Left ventricle myocardium inferior (tissue), 1 donor: ENCODE results near the gene PLD2. TPM values are rescaled to one million over a fixed set of nuclear protein-coding genes. Genes with fewer than 3 reads are reported as not detected.
A peak's percentile ranks its signal among the peaks of the same experiment; 100 is the strongest.

Source experiments
- DNase-seq: peaks from one replicate; pipeline ENCODE4 v3.0.0-alpha.2; 2020
- H3K27ac ChIP-seq: fragments of 200-600 bp; replicated peaks from 2 replicates; pipeline ENCODE4 v1.8.0; 2021
- H3K27me3 ChIP-seq: fragments of 200-600 bp; 2 replicates; pipeline ENCODE4 v1.8.0; 2021; ENCODE audit warnings: low read depth
- H3K36me3 ChIP-seq: fragments of 200-600 bp; 2 replicates; pipeline ENCODE4 v1.8.0; 2021
- H3K4me1 ChIP-seq: fragments of 200-600 bp; 2 replicates; pipeline ENCODE4 v1.8.0; 2021
- H3K4me3 ChIP-seq: fragments of 200-600 bp; 2 replicates; pipeline ENCODE4 v1.8.0; 2021; ENCODE audit warnings: mild to moderate bottlenecking, moderate library complexity
- H3K9me3 ChIP-seq: fragments of 200-600 bp; replicated peaks from 2 replicates; pipeline ENCODE4 v1.8.0; 2021
- intact Hi-C: fragments of 100-400 bp; cut with micrococcal nuclease; formaldehyde crosslinking; loops from one replicate; pipeline ENCODE4 v1.11.0; 2022
- total RNA-seq: library from RNA; stranded (reverse); fragmentation: NEBNext Ultra II Directional; extraction: Animal tissue kit (Norgen Biotek cat#: 25700); gene quantifications from one replicate; pipeline ENCODE4 v1.2.1, GENCODE V29; 2021
- TF ChIP-seq, protein P1 (sequence below): fragments of 200-600 bp; IDR thresholded peaks from 2 replicates; pipeline ENCODE4 v1.8.0; 2021; ENCODE audit warnings: antibody characterized with exemption, mild to moderate bottlenecking, borderline replicate concordance
- donor health status: DM: no; HTN: yes; CAD: no; lungs with severe emphysema.

Gene PLD2
- total RNA-seq, 1 donor from 2014 or later, result 11.2 TPM

DNA sequence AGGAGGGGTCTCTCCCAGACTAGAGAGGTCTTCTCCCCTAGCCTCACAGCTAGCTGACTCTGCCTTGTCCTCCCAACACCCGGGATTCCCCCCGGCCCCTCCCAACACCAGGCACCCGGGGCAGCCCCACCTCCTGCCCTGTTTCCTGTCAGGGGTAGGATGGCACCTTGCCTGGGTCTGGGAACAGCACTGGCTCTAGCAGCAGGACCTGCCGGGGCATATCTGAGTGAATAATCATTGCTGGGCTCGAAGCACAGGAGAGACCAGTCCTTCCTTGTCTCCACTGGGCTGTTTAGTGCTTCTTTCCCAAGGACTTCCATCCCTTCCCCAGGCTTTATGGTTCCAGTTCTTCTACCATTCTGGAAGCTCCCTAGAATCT lies 51.9 kb downstream of the PLD2 start:
- no peaks in the 10 kb centered on the region for H3K9me3 ChIP-seq
- peak overlapping the region; percentile 89 for H3K27ac ChIP-seq
- TF ChIP-seq, protein P1, sequence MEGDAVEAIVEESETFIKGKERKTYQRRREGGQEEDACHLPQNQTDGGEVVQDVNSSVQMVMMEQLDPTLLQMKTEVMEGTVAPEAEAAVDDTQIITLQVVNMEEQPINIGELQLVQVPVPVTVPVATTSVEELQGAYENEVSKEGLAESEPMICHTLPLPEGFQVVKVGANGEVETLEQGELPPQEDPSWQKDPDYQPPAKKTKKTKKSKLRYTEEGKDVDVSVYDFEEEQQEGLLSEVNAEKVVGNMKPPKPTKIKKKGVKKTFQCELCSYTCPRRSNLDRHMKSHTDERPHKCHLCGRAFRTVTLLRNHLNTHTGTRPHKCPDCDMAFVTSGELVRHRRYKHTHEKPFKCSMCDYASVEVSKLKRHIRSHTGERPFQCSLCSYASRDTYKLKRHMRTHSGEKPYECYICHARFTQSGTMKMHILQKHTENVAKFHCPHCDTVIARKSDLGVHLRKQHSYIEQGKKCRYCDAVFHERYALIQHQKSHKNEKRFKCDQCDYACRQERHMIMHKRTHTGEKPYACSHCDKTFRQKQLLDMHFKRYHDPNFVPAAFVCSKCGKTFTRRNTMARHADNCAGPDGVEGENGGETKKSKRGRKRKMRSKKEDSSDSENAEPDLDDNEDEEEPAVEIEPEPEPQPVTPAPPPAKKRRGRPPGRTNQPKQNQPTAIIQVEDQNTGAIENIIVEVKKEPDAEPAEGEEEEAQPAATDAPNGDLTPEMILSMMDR, result no peak
- peak overlapping the region; percentile 40 for H3K4me3 ChIP-seq
- intact Hi-C loops, result no loop called here
- no peaks in the 10 kb centered on the region for H3K27me3 ChIP-seq
- H3K36me3 ChIP-seq, result peaks cover 9% of the 10 kb centered on the region
- H3K4me1 ChIP-seq, result peaks cover 63% of the 10 kb centered on the region
- DNase-seq, result peak; percentile 63

DNA sequence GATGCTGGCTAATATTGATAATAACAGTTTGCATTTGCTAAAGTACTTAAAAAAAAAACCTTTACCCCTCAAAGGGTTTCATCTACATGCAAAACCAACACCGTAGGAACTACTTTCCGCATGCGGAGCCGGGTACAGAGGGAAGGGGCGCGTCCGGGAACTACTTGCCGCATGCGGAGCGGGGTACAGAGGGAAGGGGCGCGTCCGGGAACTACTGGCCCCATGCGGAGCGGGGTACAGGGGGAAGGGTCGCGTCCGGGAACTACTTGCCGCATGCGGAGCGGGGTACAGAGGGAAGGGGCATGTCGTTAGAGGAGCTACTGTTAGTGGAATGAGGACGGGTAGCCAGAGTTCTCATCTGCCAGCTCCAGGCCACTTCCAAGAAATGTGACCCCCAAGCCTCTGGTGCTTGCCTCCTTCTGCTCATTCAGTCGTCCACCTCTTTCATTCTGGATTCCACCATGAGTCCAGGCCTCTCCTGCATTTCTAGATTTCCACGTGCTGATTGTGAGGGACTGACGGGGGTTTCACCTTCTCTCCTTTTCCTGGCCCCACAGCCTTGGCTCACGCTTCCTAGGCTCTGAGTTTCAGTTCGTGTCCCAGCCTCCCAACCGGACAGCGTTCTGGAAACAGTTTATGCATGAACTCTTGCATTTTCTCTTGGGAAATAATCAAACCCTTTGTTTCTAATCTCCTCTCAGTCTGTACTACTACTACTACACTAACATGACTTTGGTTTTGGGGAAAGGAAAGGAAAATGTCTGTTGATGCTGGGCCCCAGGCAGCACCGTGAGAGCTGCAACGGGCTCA lies 53.1 kb downstream of the PLD2 start:
- no peaks in the 10 kb centered on the region for H3K36me3 ChIP-seq
- peak overlapping the region; percentile 89 for H3K27ac ChIP-seq
- TF ChIP-seq, protein P1, result no peak
- H3K27me3 ChIP-seq, result no peaks in the 10 kb centered on the region
- DNase-seq, result no peak
- peak overlapping the region; percentile 17 for H3K4me3 ChIP-seq
- intact Hi-C loops, result no loop called here
- H3K4me1 ChIP-seq, result peaks cover 63% of the 10 kb centered on the region
- no peaks in the 10 kb centered on the region for H3K9me3 ChIP-seq

DNA sequence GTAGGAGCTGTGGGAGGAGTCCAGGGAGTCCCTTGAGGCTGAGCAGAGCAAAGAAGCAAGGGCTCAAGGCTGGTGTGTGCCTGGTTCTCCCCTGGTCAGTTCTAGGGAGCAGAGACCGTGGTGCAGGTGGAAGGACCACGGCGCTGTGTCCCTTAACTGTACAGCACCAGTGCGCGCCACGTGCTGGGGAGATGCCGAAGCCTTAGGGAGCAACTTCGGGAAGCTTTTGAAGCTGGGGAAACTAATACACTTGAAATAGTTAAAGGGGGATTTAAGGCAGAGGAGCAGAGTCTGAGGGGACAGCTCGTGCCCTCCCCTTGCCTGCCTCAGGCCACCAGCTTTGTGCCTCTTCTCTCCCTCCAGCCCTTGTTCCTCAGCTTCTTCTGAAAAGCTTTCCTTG lies 53.7 kb downstream of the PLD2 start:
- H3K9me3 ChIP-seq, result no peaks in the 10 kb centered on the region
- H3K36me3 ChIP-seq, result no peaks in the 10 kb centered on the region
- peaks cover 63% of the 10 kb centered on the region for H3K4me1 ChIP-seq
- TF ChIP-seq, protein P1, result no peak
- peak overlapping the region; percentile 89 for H3K27ac ChIP-seq
- intact Hi-C loops, result no loop called here
- DNase-seq, result no peak
- no peak overlapping the region for H3K4me3 ChIP-seq
- H3K27me3 ChIP-seq, result no peaks in the 10 kb centered on the region

DNA sequence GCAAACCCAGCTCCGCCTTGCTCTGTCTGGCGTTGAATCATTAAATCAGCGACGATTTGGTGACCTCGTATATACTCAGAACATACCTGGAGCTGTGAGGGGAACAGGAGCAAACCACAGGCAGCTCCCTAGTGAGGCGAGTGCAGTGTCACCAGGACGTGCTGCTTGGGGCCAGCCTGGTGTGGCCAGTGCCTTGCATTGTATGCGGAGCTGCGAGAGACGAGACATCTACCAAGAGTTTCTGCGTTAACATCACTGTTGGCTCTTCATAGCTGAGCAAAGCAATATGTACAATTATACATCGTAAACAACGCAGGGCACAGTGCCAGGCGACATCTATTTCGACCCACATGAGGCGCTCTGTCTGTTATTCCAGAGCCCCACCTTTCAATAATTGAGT lies 54.1 kb downstream of the PLD2 start:
- DNase-seq, result no peak
- H3K4me1 ChIP-seq, result peaks cover 60% of the 10 kb centered on the region
- no peaks in the 10 kb centered on the region for H3K36me3 ChIP-seq
- TF ChIP-seq, protein P1, result no peak
- H3K27me3 ChIP-seq, result no peaks in the 10 kb centered on the region
- intact Hi-C loops, result no loop called here
- peak overlapping the region; percentile 89 for H3K27ac ChIP-seq
- H3K9me3 ChIP-seq, result no peaks in the 10 kb centered on the region
- no peak overlapping the region for H3K4me3 ChIP-seq

DNA sequence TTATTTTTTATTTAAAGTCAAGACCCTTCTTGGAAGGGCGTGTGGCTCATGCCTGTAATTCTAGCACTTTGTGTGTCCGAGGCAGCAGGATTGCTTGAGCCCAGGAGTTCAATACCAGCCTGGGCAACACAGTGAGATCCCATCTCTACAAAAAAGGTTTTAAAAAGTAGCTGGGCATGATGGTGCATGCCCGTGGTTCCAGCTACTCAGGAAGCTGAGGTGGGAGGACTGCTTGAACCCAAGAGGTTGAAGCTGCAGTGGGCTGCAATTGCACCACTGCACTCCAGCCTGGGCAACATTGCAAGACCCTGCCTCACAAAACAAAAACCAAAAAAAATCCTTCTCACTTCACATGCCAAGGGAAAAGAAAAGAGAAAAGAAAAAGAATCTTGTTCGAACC lies 55.8 kb downstream of the PLD2 start:
- intact Hi-C loops, result no loop called here
- TF ChIP-seq, protein P1, result no peak
- Histone ChIP-seq H3K9me3 (no peaks in the 10 kb centered on the region), H3K36me3 (no peaks in the 10 kb centered on the region), H3K4me3 (no peak overlapping the region), H3K27ac (no peak overlapping the region), H3K4me1 (peaks cover 43% of the 10 kb centered on the region), H3K27me3 (no peaks in the 10 kb centered on the region)
- DNase-seq, result no peak
